ENCODE results near the gene NUDT14. TPM values are rescaled to one million over a fixed set of nuclear protein-coding genes. Genes with fewer than 3 reads are reported as not detected.

NUDT14 gene
- total RNA-seq, 1 donor from 2014 or later, result 5.5 TPM

DNA sequence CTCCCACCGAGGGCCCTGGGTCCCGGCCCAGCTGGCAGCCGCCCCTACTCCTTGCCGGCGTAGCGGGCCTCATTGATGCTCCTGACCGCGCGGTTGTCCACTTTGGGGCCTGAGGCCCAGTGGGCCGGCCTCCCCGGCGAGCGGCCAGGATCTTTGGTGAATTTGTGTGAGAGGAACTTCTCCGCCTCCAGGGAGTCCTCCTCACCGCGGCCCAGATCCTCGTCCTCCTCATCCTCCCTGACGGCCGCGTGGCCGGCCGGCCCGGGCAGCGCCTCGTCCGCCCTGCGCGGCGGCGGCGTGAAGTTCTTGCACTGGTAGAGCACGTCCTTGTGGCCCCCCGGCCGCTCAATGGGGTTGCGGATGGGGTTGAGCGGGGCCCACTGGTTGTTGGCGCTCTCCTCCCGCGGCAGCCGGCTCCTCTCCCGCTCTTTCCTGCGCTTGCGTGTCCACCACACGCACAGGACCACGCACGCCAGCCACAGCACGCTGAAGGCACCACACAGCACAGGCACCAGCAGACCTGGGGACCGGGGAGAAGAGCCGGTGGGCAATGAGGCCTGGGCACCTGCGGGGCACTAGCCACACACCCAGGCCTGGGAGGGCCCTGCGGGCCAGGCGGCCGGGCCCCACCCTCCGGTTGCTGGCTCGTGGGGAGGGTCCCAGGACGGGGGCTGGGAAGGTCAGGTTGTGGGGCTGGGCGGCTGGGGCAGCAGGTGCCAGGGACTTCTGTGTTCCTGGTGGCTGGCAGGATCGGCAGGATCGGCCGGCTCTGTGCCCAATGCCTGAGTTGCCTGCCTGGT, 38.3 kb downstream of the NUDT14 start:
- Histone ChIP-seq H3K4me1 (no peaks in the 10 kb centered on the region), H3K4me2 (no peak overlapping the region), H3K9ac (no peak overlapping the region), H4K20me1 (ENCODE audit: low read depth) (no peaks in the 10 kb centered on the region), H3K36me3 (no peaks in the 10 kb centered on the region), H2AFZ (replicated peaks) (no peak overlapping the region), H3F3A (ENCODE audit: low read depth) (no peaks in the 10 kb centered on the region), H3K4me3 (no peak overlapping the region), H3K27ac (no peak overlapping the region), H3K9me3 (ENCODE audit: low read depth) (peaks cover 4% of the 10 kb centered on the region), H3K79me2 (ENCODE audit: low read depth) (no peaks in the 10 kb centered on the region), H3K27me3 (no peaks in the 10 kb centered on the region)
- Mint-ChIP-seq H3K9me3 (peaks cover 20% of the 10 kb centered on the region), H3K4me1 (no peaks in the 10 kb centered on the region), H3K36me3 (peaks cover 5% of the 10 kb centered on the region), H3K27me3 (ENCODE audit: insufficient read depth, low read depth) (peaks cover 4% of the 10 kb centered on the region), H3K27ac (no peak overlapping the region), H3K4me3 (no peak overlapping the region)
- DNase-seq (ENCODE audit: low spot score), result no peak
- TF ChIP-seq EZH2phosphoT487 (IDR thresholded peaks at IDR 0.05) (no peak), EZH2 (IDR thresholded peaks at IDR 0.05) (no peak)
- TF ChIP-seq, protein P1, sequence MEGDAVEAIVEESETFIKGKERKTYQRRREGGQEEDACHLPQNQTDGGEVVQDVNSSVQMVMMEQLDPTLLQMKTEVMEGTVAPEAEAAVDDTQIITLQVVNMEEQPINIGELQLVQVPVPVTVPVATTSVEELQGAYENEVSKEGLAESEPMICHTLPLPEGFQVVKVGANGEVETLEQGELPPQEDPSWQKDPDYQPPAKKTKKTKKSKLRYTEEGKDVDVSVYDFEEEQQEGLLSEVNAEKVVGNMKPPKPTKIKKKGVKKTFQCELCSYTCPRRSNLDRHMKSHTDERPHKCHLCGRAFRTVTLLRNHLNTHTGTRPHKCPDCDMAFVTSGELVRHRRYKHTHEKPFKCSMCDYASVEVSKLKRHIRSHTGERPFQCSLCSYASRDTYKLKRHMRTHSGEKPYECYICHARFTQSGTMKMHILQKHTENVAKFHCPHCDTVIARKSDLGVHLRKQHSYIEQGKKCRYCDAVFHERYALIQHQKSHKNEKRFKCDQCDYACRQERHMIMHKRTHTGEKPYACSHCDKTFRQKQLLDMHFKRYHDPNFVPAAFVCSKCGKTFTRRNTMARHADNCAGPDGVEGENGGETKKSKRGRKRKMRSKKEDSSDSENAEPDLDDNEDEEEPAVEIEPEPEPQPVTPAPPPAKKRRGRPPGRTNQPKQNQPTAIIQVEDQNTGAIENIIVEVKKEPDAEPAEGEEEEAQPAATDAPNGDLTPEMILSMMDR (IDR thresholded peaks at IDR 0.05), result no peak

DNA sequence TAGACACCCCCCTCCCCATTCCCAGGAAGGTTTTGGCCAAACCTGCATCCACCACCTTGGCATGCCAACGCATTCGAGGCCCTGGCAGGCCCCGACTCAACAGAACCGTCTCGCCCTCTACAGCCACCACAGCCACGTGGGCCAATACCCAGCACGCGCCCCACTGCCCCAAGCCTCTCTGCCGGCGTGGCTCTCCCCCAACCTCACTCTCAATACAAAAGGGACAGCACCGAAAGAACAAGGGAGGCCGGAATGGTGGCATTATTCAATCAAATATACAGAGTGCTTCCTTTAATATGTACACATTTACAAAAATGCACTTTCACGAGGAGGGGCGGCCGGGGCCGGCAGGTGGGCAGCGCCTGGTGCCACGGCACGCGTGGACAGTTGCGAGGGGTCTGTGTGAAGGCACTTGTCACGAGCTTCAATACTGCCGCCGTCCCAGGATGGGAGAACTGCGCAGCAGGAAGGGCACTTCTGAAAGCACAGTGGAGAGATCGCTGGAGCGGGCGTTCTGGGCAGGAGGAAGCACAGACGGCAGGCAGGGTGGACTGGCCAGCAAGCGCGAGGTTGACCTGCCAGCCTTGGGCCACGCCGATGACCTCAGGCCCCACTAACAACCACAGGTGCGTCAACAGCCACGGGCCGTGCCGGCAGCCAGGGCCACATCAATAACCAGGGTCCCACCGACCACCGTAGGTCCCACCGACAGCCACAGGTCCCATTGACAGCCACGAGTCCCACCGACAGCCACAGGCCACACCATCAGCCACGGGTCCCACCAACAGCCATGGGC, 39.4 kb downstream of the NUDT14 start:
- H3K4me3 Mint-ChIP-seq, result no peak overlapping the region
- peaks cover 2% of the 10 kb centered on the region for H3K27me3 Mint-ChIP-seq (ENCODE audit: insufficient read depth, low read depth)
- Histone ChIP-seq H3F3A (ENCODE audit: low read depth) (no peaks in the 10 kb centered on the region), H3K36me3 (no peaks in the 10 kb centered on the region), H3K4me3 (no peak overlapping the region), H4K20me1 (ENCODE audit: low read depth) (no peaks in the 10 kb centered on the region), H3K27ac (no peak overlapping the region), H3K9ac (no peak overlapping the region), H2AFZ (replicated peaks) (no peak overlapping the region), H3K9me3 (ENCODE audit: low read depth) (peaks cover 4% of the 10 kb centered on the region), H3K27me3 (no peaks in the 10 kb centered on the region), H3K79me2 (ENCODE audit: low read depth) (no peaks in the 10 kb centered on the region), H3K4me1 (no peaks in the 10 kb centered on the region), H3K4me2 (no peak overlapping the region)
- no peak overlapping the region for H3K27ac Mint-ChIP-seq
- H3K9me3 Mint-ChIP-seq, result peaks cover 20% of the 10 kb centered on the region
- peaks cover 5% of the 10 kb centered on the region for H3K36me3 Mint-ChIP-seq
- TF ChIP-seq EZH2phosphoT487 (IDR thresholded peaks at IDR 0.05) (no peak), EZH2 (IDR thresholded peaks at IDR 0.05) (no peak)
- TF ChIP-seq, protein P1 (IDR thresholded peaks at IDR 0.05), result no peak
- H3K4me1 Mint-ChIP-seq, result no peaks in the 10 kb centered on the region
- no peak for DNase-seq (ENCODE audit: low spot score)

DNA sequence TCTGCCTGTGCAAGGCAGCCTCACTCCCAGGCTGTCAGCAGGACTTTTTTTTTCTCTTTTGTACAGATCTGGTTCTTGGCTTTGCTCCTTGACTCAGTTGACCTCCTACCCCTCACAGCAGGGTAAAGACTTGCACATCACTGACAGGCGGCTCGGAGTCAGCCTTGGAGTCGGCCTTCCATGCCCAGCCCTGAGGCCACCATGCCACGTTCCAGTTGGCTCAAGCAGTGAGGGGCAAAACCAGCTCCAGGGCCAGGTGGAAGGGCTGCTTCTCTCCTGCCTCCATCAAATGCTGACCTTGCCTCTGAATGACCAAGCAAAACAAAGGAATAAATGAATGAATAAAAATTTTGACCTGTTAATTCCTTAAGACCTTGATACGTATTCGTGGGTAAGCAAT, 40.1 kb downstream of the NUDT14 start:
- Histone ChIP-seq H3K27me3 (no peaks in the 10 kb centered on the region), H3K4me2 (no peak overlapping the region), H3K36me3 (no peaks in the 10 kb centered on the region), H3K4me1 (no peaks in the 10 kb centered on the region), H2AFZ (replicated peaks) (no peak overlapping the region), H3K9me3 (ENCODE audit: low read depth) (peaks cover 4% of the 10 kb centered on the region), H3K9ac (no peak overlapping the region), H3K4me3 (no peak overlapping the region), H3K79me2 (ENCODE audit: low read depth) (no peaks in the 10 kb centered on the region), H4K20me1 (ENCODE audit: low read depth) (no peaks in the 10 kb centered on the region), H3F3A (ENCODE audit: low read depth) (no peaks in the 10 kb centered on the region), H3K27ac (no peak overlapping the region)
- Mint-ChIP-seq H3K9me3 (peaks cover 20% of the 10 kb centered on the region), H3K36me3 (peaks cover 5% of the 10 kb centered on the region), H3K27ac (no peak overlapping the region), H3K4me1 (no peaks in the 10 kb centered on the region), H3K27me3 (ENCODE audit: insufficient read depth, low read depth) (peaks cover 2% of the 10 kb centered on the region), H3K4me3 (no peak overlapping the region)
- TF ChIP-seq, protein P1 (IDR thresholded peaks at IDR 0.05), result no peak
- TF ChIP-seq EZH2 (IDR thresholded peaks at IDR 0.05) (no peak), EZH2phosphoT487 (IDR thresholded peaks at IDR 0.05) (no peak)
- DNase-seq (ENCODE audit: low spot score), result no peak
